HEK293T (cell line): ENCODE results near the gene JAZF1.

Experiments
- CTCF ChIA-PET: fragments of 350-600 bp; formaldehyde crosslinking; extraction: SDS; loops from one replicate; lab custom pipeline; 2021; ENCODE audit warnings: antibody characterized with exemption, inconsistent platforms; lab: Yijun Ruan, JAX
- POLR2A ChIA-PET: fragments of 350-600 bp; formaldehyde crosslinking; extraction: SDS; loops from one replicate; lab custom pipeline; 2020; ENCODE audit warnings: antibody characterized with exemption, inconsistent platforms; lab: Yijun Ruan, JAX
- DNase-seq: peaks from one replicate; pipeline ENCODE4 v3.0.0; 2012; ENCODE audit warnings: mixed read lengths; ENCODE audit errors: extremely low spot score
- ARNT ChIP-seq: fragments of 450-650 bp; IDR thresholded peaks from 2 replicates; pipeline ENCODE4 v1.6.1; 2017; ENCODE audit warnings: mild to moderate bottlenecking
- BHLHE40 ChIP-seq: fragments of 450-650 bp; IDR thresholded peaks from 2 replicates; pipeline ENCODE4 v1.6.1; 2016; ENCODE audit warnings: mild to moderate bottlenecking, moderate library complexity, borderline replicate concordance
- CTBP1 ChIP-seq: fragments of 450-650 bp; IDR thresholded peaks from 2 replicates; pipeline ENCODE4 v1.6.1; 2016; ENCODE audit warnings: borderline replicate concordance
- ELF4 ChIP-seq: fragments of 450-650 bp; IDR thresholded peaks from 2 replicates; pipeline ENCODE4 v1.6.1; 2017; ENCODE audit warnings: antibody characterized with exemption
- FOXA1 ChIP-seq: fragments of 450-650 bp; IDR thresholded peaks from 2 replicates; pipeline ENCODE4 v1.6.1; 2016; ENCODE audit warnings: mild to moderate bottlenecking
- FOXK2 ChIP-seq: fragments of 450-650 bp; IDR thresholded peaks from 2 replicates; pipeline ENCODE4 v1.6.1; 2016; ENCODE audit warnings: mild to moderate bottlenecking
- FOXM1 ChIP-seq: fragments of 450-650 bp; IDR thresholded peaks from 2 replicates; pipeline ENCODE4 v1.6.1; 2017; ENCODE audit warnings: mild to moderate bottlenecking, borderline replicate concordance
- HDGF ChIP-seq: fragments of 450-650 bp; IDR thresholded peaks from 2 replicates; pipeline ENCODE4 v1.6.1; 2017; ENCODE audit warnings: antibody characterized with exemption, borderline replicate concordance
- L3MBTL2 ChIP-seq: fragments of 450-650 bp; conservative IDR thresholded peaks from 2 replicates; pipeline ENCODE4 v1.6.1; 2016; ENCODE audit warnings: mild to moderate bottlenecking
- LEF1 ChIP-seq: fragments of 450-650 bp; IDR thresholded peaks from 2 replicates; pipeline ENCODE4 v1.6.1; 2017; ENCODE audit warnings: mild to moderate bottlenecking, borderline replicate concordance
- NFRKB ChIP-seq: fragments of 450-650 bp; IDR thresholded peaks from 2 replicates; pipeline ENCODE4 v1.6.1; 2016; ENCODE audit warnings: mild to moderate bottlenecking, moderate library complexity
- PKNOX1 ChIP-seq: fragments of 450-650 bp; IDR thresholded peaks from 2 replicates; pipeline ENCODE4 v1.6.1; 2016
- SP1 ChIP-seq: fragments of 450-650 bp; IDR thresholded peaks from 2 replicates; pipeline ENCODE4 v1.6.1; 2017
- SUZ12 ChIP-seq: fragments of 450-650 bp; IDR thresholded peaks from 2 replicates; pipeline ENCODE4 v1.6.1; 2016; ENCODE audit warnings: mild to moderate bottlenecking
- TARDBP ChIP-seq: fragments of 450-650 bp; IDR thresholded peaks from 2 replicates; pipeline ENCODE4 v1.6.1; 2016
- ZNF384 ChIP-seq: fragments of 450-650 bp; IDR thresholded peaks from 2 replicates; pipeline ENCODE4 v1.6.1; 2016

JAZF1 gene

DNA sequence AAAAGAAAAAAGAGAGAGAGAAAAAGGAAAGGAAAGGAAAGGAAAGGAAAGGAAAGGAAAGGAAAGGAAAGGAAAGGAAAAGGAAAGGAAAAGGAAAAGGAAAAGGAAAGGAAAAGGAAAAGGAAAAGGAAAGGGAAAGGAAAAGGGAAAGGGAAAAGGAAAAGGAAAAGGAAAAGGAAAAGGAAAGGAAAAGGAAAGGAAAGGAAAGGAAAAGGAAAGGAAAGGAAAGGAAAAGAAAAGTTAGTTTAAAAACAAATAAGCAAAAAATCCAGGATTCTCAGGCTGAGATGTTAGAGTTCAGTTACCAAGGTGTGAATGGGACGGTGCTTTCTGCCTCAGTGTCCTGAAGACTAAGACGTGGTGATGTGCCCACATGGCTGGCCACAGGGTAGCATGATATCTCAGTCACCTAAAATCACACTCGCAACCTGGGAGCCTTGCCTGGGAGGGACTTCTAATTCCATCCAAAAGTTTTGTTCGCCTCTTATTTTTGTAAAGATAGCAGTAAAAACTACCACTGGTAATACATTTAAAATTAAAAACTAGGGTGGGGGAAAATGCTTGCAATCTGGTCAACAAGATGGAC, 70.1 kb downstream of the JAZF1 start:
- no peak for DNase-seq
- no peak for TF ChIP-seq HDGF
- TF ChIP-seq LEF1 = no peak
- ChIA-PET POLR2A (no interaction called here), CTCF (no interaction called here)

GRCh38 chr7:28108747-28109146, 71.8 kb downstream of the JAZF1 start:
- POLR2A ChIA-PET = no interaction called here

DNA sequence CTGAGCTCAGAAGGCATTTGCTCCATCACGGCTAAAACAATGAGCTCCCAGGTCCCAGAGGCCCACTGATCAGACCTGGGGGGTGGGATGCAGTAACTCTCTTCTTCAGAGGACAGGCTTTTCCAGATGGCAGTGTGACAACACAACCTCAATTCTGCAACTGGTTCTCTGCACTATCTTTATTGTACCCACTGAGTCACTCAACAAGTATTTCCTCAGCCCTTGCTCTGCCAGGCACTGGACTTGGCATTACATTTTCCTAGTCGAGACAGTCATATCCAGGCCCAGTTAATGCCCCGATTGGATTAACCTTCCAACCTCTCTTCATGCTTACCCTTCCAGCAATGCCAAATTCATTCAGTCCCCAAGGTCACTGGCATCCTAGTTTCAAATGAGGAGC, 72.6 kb downstream of the JAZF1 start:
- TF ChIP-seq SP1 = no peak
- TF ChIP-seq SUZ12 = no peak
- no peak for TF ChIP-seq FOXK2
- no peak for TF ChIP-seq ZNF384
- no peak for TF ChIP-seq FOXM1
- no peak for TF ChIP-seq NFRKB
- no peak for TF ChIP-seq LEF1
- no peak for TF ChIP-seq TARDBP
- ChIA-PET POLR2A (no interaction called here), CTCF (no interaction called here)
- DNase-seq = no peak

More at GRCh38 chr7:28108747-28109146, 71.8 kb downstream of the JAZF1 start:
- TF ChIP-seq SP1 (no peak), PKNOX1 (no peak), NFRKB (no peak), BHLHE40 (no peak), ARNT (no peak), HDGF (no peak), CTBP1 (no peak), SUZ12 (no peak), ELF4 (no peak), FOXK2 (no peak), TARDBP (no peak), L3MBTL2 (no peak), ZNF384 (no peak), LEF1 (no peak), FOXM1 (no peak), FOXA1 (no peak)
- CTCF ChIA-PET = interaction anchor here (1.2 kb wide), 1 partner anchor 15 kb away, joined by 5 read pairs; no protein-coding TSS in a partner anchor
- no peak for DNase-seq

GRCh38 chr7:28106321-28106829, 74.2 kb downstream of the JAZF1 start:
- ChIA-PET POLR2A (no interaction called here), CTCF (no interaction called here)
- DNase-seq = no peak
- TF ChIP-seq SP1 = no peak
- no peak for TF ChIP-seq PKNOX1
- no peak for TF ChIP-seq CTBP1
- no peak for TF ChIP-seq ZNF384
- no peak for TF ChIP-seq FOXM1
- no peak for TF ChIP-seq SUZ12
- TF ChIP-seq HDGF = no peak
- TF ChIP-seq TARDBP = no peak
- no peak for TF ChIP-seq FOXA1
- no peak for TF ChIP-seq ARNT
- TF ChIP-seq BHLHE40 = no peak
- no peak for TF ChIP-seq NFRKB
- TF ChIP-seq ELF4 = no peak
- no peak for TF ChIP-seq FOXK2
- no peak for TF ChIP-seq L3MBTL2
- TF ChIP-seq LEF1 = no peak

DNA sequence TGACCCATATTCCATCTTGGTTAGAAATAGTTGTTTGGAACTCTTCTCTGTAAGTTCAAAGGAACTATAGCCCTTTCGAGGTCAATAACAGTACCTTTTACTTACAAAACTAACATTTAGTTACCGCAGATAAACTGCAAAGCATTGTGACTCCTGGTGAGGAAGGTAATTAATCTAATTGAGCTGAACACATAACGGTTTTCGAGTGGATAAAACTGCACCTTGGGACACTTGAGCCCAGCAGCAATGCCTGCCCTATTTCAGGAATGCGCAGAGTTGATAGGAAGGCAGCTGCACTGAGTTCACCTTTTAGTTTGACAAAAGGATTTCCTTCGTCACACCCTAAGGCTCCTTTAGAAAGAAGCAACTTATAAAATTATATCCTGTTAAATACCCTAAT, 75.4 kb downstream of the JAZF1 start:
- CTCF ChIA-PET = interaction anchor here (0.6 to 1.3 kb wide), 3 partner anchors 9 to 18 kb away, joined by 3 to 10 read pairs (median 3); no protein-coding TSS in a partner anchor
- DNase-seq = no peak
- POLR2A ChIA-PET = no interaction called here
- TF ChIP-seq PKNOX1 (no peak), L3MBTL2 (no peak), HDGF (no peak), TARDBP (no peak)

GRCh38 chr7:28104811-28105210, 75.8 kb downstream of the JAZF1 start:
- POLR2A ChIA-PET = no interaction called here
- CTCF ChIA-PET = interaction anchor here (0.6 to 1.3 kb wide), 3 partner anchors 9 to 17 kb away, joined by 3 to 10 read pairs (median 3); no protein-coding TSS in a partner anchor
- no peak for DNase-seq
- no peak for TF ChIP-seq ARNT
- TF ChIP-seq SUZ12 = no peak
- no peak for TF ChIP-seq SP1
- TF ChIP-seq L3MBTL2 = no peak
- TF ChIP-seq LEF1 = no peak
- TF ChIP-seq FOXK2 = no peak
- TF ChIP-seq HDGF = no peak
- TF ChIP-seq ZNF384 = no peak
- TF ChIP-seq PKNOX1 = no peak
- no peak for TF ChIP-seq TARDBP
- no peak for TF ChIP-seq FOXM1
- no peak for TF ChIP-seq CTBP1
- TF ChIP-seq FOXA1 = no peak
